HFF-Myc (cell line): ENCODE data around the gene CEP290.

Experiments
- DNase-seq: peaks from one replicate; pipeline ENCODE4 v3.0.0-alpha.2; 2011; ENCODE audit warnings: low read depth; ENCODE audit errors: extremely low read depth
- H3K4me3 ChIP-seq: replicated peaks from 2 replicates; pipeline ENCODE4 v1.5.1; 2011; ENCODE audit warnings: low read depth, mild to moderate bottlenecking, control low read depth, low read length
- CTCF ChIP-seq: IDR thresholded peaks from 2 replicates; pipeline ENCODE4 v1.5.1; 2012; ENCODE audit warnings: mild to moderate bottlenecking, low read depth, low read length, control low read depth; ENCODE audit errors: missing control alignments

The CEP290 gene

GRCh38 chr12:88058719-88059077, 83.2 kb downstream of the CEP290 start:
- no peak for DNase-seq
- H3K4me3 ChIP-seq, result no peak overlapping the region
- no peak for TF ChIP-seq CTCF

GRCh38 chr12:88057994-88058718, 83.7 kb downstream of the CEP290 start:
- no peak overlapping the region for H3K4me3 ChIP-seq
- DNase-seq, result no peak
- TF ChIP-seq CTCF, result no peak

- DNase-seq, result no peak
- no peak for TF ChIP-seq CTCF
These were observed 85.3 kb downstream of the CEP290 start for GRCh38 chr12:88056571-88056970.

GRCh38 chr12:88052686-88053085, 89.2 kb downstream of the CEP290 start:
- H3K4me3 ChIP-seq, result no peak overlapping the region
- TF ChIP-seq CTCF, result peak; percentile 64
- no peak for DNase-seq

More at GRCh38 chr12:88056571-88056970, 85.3 kb downstream of the CEP290 start:
- no peak overlapping the region for H3K4me3 ChIP-seq

GRCh38 chr12:88044035-88044434, 97.9 kb downstream of the CEP290 start:
- no peak for TF ChIP-seq CTCF

GRCh38 chr12:88037770-88038169, 104.1 kb downstream of the CEP290 start:
- DNase-seq, result no peak
- TF ChIP-seq CTCF, result no peak
- no peak overlapping the region; the same call in 1 of the 2 replicates for H3K4me3 ChIP-seq

More at GRCh38 chr12:88044035-88044434, 97.9 kb downstream of the CEP290 start:
- H3K4me3 ChIP-seq, result no peak overlapping the region
- DNase-seq, result no peak
